ENCODE results near the gene SORCS2.

The SORCS2 gene

GRCh38 chr4:7320206-7320797 lies 128.0 kb downstream of the SORCS2 start:
- no peak for DNase-seq (ENCODE audit: low read depth)
- TF ChIP-seq MAX (IDR thresholded peaks at IDR 0.05; ENCODE audit: low read depth, low read length) (no peak), POLR2A (IDR thresholded peaks at IDR 0.05; ENCODE audit: extremely low read depth, insufficient read length) (no peak), CTCF (IDR thresholded peaks at IDR 0.05; ENCODE audit: low read depth, low read length) (no peak), MYC (IDR thresholded peaks at IDR 0.05; ENCODE audit: low read depth, low read length) (no peak)
- H3K4me3 ChIP-seq (ENCODE audit: low read depth, low read length) = no peak overlapping the region

- no peak for DNase-seq (ENCODE audit: low read depth)
- TF ChIP-seq CTCF (IDR thresholded peaks at IDR 0.05; ENCODE audit: low read depth, low read length) = no peak
- no peak for TF ChIP-seq MYC (IDR thresholded peaks at IDR 0.05; ENCODE audit: low read depth, low read length)
- TF ChIP-seq MAX (IDR thresholded peaks at IDR 0.05; ENCODE audit: low read depth, low read length) = no peak
- no peak for TF ChIP-seq POLR2A (IDR thresholded peaks at IDR 0.05; ENCODE audit: extremely low read depth, insufficient read length)
- H3K4me3 ChIP-seq (ENCODE audit: low read depth, low read length) = no peak overlapping the region
Measured at GRCh38 chr4:7322166-7322991, 130.0 kb downstream of the SORCS2 start.

GRCh38 chr4:7323461-7323871 lies 131.1 kb downstream of the SORCS2 start:
- TF ChIP-seq CTCF (IDR thresholded peaks at IDR 0.05; ENCODE audit: low read depth, low read length) (no peak), MYC (IDR thresholded peaks at IDR 0.05; ENCODE audit: low read depth, low read length) (no peak), POLR2A (IDR thresholded peaks at IDR 0.05; ENCODE audit: extremely low read depth, insufficient read length) (no peak), MAX (IDR thresholded peaks at IDR 0.05; ENCODE audit: low read depth, low read length) (no peak)

GRCh38 chr4:7323872-7324650 lies 131.7 kb downstream of the SORCS2 start:
- DNase-seq (ENCODE audit: low read depth) = peak; percentile 18

More at GRCh38 chr4:7323461-7323871, 131.1 kb downstream of the SORCS2 start:
- H3K4me3 ChIP-seq (ENCODE audit: low read depth, low read length) = no peak overlapping the region
- no peak for DNase-seq (ENCODE audit: low read depth)

More at GRCh38 chr4:7323872-7324650, 131.7 kb downstream of the SORCS2 start:
- no peak overlapping the region for H3K4me3 ChIP-seq (ENCODE audit: low read depth, low read length)
- TF ChIP-seq CTCF (IDR thresholded peaks at IDR 0.05; ENCODE audit: low read depth, low read length) (no peak), MYC (IDR thresholded peaks at IDR 0.05; ENCODE audit: low read depth, low read length) (no peak), MAX (IDR thresholded peaks at IDR 0.05; ENCODE audit: low read depth, low read length) (no peak), POLR2A (IDR thresholded peaks at IDR 0.05; ENCODE audit: extremely low read depth, insufficient read length) (no peak)
